Endothelial cell of umbilical vein (primary cell): ENCODE results near the gene AKAP13.

Experiments
- EZH2 ChIP-seq: IDR thresholded peaks from 2 replicates; pipeline ENCODE4 v1.6.1; 2012; ENCODE audit warnings: borderline replicate concordance, low read depth, mild to moderate bottlenecking, moderate library complexity, low read length, inconsistent platforms; ENCODE audit not compliant: severe bottlenecking
- GATA2 ChIP-seq: IDR thresholded peaks from 2 replicates; pipeline ENCODE4 v1.7.0; 2011; ENCODE audit warnings: low read depth, mild to moderate bottlenecking, moderate library complexity, mixed read lengths, low read length; ENCODE audit not compliant: insufficient read length, insufficient read depth
- JUN ChIP-seq: IDR thresholded peaks from 2 replicates; pipeline ENCODE4 v1.6.1; 2011; ENCODE audit warnings: borderline replicate concordance, low read depth; ENCODE audit not compliant: insufficient read length, insufficient read depth
- POLR2A ChIP-seq: IDR thresholded peaks from 2 replicates; pipeline ENCODE4 v1.6.1; 2012; ENCODE audit warnings: low read depth, mild to moderate bottlenecking, control low read depth, low read length
- POLR2AphosphoS5 ChIP-seq: IDR thresholded peaks from 2 replicates; pipeline ENCODE4 v1.6.1; 2012; ENCODE audit warnings: low read depth, mild to moderate bottlenecking, control low read depth, low read length, moderate library complexity; ENCODE audit not compliant: insufficient read depth
- TF ChIP-seq, protein P1 (sequence below), 2 donors: IDR thresholded peaks; 1 replicate in 1 of 2; 2 replicates in 1 of 2; pipeline ENCODE4 v1.5.1; 2011; ENCODE audit warnings: low read length in 2 of 2, mild to moderate bottlenecking in 2 of 2, moderate library complexity in 2 of 2, control low read depth in 1 of 2, inconsistent platforms in 1 of 2, low read depth in 1 of 2; ENCODE audit not compliant: insufficient read depth in 1 of 2; ENCODE audit errors: extremely low read depth in 1 of 2

DNA sequence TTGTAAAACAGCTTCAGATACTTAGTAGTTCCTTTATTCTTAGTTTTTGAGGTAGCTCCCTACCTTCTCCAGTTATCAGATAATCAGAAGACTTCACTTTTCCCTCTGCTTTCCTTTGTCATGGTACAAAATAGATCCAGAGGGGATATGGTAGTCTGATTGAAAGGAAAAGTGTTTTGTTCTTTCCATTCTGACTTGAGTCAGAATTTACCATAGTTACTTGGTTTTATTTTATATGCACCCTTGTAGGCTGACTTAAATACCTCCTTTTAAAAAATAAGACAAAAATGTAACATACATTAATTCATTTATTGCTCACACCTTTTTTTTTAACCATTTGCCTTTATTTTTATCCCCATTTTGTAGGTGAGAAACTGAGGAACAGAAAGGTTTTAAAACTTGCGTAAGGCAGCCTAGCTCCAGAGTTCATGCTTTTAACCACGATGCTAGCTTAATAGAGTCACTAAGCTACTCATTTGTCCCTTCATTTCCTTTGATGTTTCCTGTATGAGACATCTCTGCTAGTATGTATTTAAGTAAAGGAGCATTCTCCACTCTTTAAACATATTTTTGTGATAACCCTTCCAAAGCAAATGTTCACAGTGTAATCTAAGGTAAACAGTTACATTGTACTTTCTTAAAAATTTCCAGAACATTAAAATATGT, 226.9 kb downstream of the AKAP13 start:
- TF ChIP-seq POLR2A (no peak), POLR2AphosphoS5 (no peak), GATA2 (no peak), EZH2 (no peak), JUN (peak; percentile 30)
- TF ChIP-seq, protein P1, sequence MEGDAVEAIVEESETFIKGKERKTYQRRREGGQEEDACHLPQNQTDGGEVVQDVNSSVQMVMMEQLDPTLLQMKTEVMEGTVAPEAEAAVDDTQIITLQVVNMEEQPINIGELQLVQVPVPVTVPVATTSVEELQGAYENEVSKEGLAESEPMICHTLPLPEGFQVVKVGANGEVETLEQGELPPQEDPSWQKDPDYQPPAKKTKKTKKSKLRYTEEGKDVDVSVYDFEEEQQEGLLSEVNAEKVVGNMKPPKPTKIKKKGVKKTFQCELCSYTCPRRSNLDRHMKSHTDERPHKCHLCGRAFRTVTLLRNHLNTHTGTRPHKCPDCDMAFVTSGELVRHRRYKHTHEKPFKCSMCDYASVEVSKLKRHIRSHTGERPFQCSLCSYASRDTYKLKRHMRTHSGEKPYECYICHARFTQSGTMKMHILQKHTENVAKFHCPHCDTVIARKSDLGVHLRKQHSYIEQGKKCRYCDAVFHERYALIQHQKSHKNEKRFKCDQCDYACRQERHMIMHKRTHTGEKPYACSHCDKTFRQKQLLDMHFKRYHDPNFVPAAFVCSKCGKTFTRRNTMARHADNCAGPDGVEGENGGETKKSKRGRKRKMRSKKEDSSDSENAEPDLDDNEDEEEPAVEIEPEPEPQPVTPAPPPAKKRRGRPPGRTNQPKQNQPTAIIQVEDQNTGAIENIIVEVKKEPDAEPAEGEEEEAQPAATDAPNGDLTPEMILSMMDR (IDR thresholded peaks at IDR 0.05; ENCODE audit: extremely low read depth in 1 of 2, insufficient read depth in 1 of 2, low read depth in 1 of 2, low read length in 2 of 2) = no peak
